ENCODE results near the gene PRR5.

PRR5 gene

DNA sequence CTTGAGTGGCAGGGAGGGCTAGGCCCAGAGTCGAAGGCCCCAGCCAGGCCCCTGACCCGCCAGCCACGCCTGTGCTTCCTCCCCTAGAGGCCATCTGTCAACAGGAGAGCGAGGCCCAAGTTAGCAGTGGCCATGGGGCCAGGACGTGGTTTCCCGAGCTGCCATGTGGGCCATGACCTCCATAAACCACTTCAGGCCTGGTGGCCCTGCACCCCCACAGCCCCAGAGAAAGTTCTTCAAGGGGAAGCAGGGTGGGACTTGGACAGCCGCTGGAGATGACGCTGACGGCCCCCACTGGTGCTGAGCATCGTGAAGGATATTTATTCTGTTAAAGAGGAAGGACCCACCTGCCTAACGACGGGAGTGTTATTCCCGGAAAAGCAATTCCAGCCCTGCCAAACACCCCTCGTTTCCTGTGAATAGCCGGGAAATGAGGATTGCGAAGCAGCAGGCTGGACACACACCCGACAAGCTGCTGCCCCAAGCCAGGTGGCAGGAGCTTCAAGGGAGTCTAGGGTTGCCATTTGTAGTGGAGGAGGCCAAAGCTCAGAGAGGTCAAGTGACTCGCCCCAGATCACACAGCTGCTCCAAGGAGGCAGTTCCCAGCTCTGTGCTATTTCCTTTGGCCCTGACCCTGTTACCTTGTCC is 12.8 kb downstream of the PRR5 start:
- Histone ChIP-seq H3K4me3 (no peak overlapping the region), H4K20me1 (peaks cover 7 to 100% (median 63%) of the 10 kb centered on the region in 11 experiments; a peak in 18 of 22 replicates), H3K36me3 (peaks cover 0 to 69% (median 21%) of the 10 kb centered on the region in 11 experiments; a peak in 16 of 22 replicates), H3K27ac (peak overlapping the region in 7 of 11 experiments; percentile 54 to 79 (median 60); a peak in 9 of 22 replicates), H3K27me3 (no peaks in the 10 kb centered on the region), H3K9ac (peak overlapping the region in 5 of 11 experiments; percentile 66 to 75 (median 70); a peak in 9 of 22 replicates), H3K9me3 (replicated peaks in 1 of 11) (no peaks in the 10 kb centered on the region), H3K4me1 (peaks cover 48 to 100% (median 99%) of the 10 kb centered on the region in 10 experiments), H3K4me2 (peak overlapping the region in 9 of 11 experiments; percentile 81 to 100 (median 89); a peak in 17 of 22 replicates)
- TF ChIP-seq Cebpa-rat (IDR thresholded peaks at IDR 0.05) = no peak

GRCh38 chr22:44718418-44718817 is 16.4 kb downstream of the PRR5 start:
- Histone ChIP-seq H3K36me3 (peaks cover 7 to 98% (median 36%) of the 10 kb centered on the region in 11 experiments; a peak in 19 of 22 replicates), H3K4me3 (no peak overlapping the region), H3K4me2 (peak overlapping the region in 9 of 11 experiments; percentile 37 to 99 (median 72); a peak in 18 of 22 replicates), H4K20me1 (peaks cover 0 to 100% (median 50%) of the 10 kb centered on the region in 11 experiments; a peak in 17 of 22 replicates), H3K4me1 (peaks cover 21 to 98% (median 82%) of the 10 kb centered on the region in 10 experiments), H3K27me3 (no peaks in the 10 kb centered on the region), H3K9me3 (replicated peaks in 1 of 11) (no peaks in the 10 kb centered on the region), H3K27ac (no peak overlapping the region), H3K9ac (no peak overlapping the region)
- TF ChIP-seq Cebpa-rat (IDR thresholded peaks at IDR 0.05) = no peak

DNA sequence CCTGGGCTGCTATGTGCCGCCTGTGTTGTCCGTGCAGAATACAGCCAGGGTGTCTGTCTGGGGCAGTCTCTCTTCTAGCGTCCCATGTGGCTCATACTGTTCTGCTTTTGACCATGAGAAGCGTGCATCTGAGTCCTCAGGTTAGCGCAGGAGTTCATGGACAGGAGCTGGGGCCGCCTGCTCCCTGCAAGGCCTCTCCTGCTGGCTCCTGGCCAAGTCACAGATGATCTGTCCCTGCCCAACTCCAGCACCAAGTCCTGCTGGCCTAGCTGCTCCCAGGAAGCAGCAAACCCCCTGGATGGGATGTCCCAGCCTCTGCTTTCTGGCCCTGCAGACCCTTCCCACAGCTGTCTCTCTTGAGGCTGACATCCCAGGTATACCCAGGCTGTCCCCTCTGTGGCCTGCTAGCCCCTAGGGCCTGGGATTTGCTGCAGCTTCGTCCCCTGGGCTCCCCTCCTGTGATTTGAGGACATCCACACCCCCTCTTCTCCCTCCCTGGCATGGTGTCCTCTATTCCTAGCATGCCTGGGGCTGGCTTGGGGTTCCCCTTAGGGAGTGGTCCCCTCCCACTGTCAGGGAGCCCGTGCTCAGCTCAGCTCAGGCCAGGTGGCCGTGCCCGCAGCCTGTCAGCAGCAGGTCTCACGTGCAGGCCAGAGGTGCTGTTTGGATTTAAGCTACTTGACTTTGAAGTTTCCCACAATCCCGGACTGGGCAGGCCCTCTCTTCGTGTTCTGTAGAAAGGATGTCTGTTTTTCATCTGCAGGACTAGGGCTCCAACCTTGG is 17.8 kb downstream of the PRR5 start:
- Histone ChIP-seq H3K4me2 (peak overlapping the region in 9 of 11 experiments; percentile 55 to 99 (median 72); a peak in 19 of 22 replicates), H3K36me3 (peaks cover 8 to 99% (median 36%) of the 10 kb centered on the region in 11 experiments; a peak in 19 of 22 replicates), H3K4me1 (peaks cover 13 to 87% (median 69%) of the 10 kb centered on the region in 10 experiments; a peak in 19 of 20 replicates), H3K27me3 (no peaks in the 10 kb centered on the region), H3K27ac (peak overlapping the region in 3 of 11 experiments; percentile 25 to 56 (median 52); a peak in 3 of 22 replicates), H4K20me1 (peaks cover 2 to 100% (median 49%) of the 10 kb centered on the region in 11 experiments; a peak in 18 of 22 replicates), H3K9me3 (replicated peaks in 1 of 11) (no peaks in the 10 kb centered on the region), H3K9ac (peak overlapping the region in 4 of 11 experiments; percentile 16 to 30 (median 20); a peak in 5 of 22 replicates), H3K4me3 (no peak overlapping the region)
- no peak for TF ChIP-seq Cebpa-rat (IDR thresholded peaks at IDR 0.05)

GRCh38 chr22:44721213-44721612 is 19.2 kb downstream of the PRR5 start:
- Histone ChIP-seq H3K9me3 (replicated peaks in 1 of 11) (no peaks in the 10 kb centered on the region), H3K4me3 (no peak overlapping the region), H3K4me2 (peak overlapping the region in 9 of 11 experiments; percentile 55 to 99 (median 72); a peak in 18 of 22 replicates), H3K36me3 (peaks cover 19 to 99% (median 37%) of the 10 kb centered on the region in 11 experiments; a peak in 21 of 22 replicates), H4K20me1 (peaks cover 4 to 100% (median 59%) of the 10 kb centered on the region in 11 experiments; a peak in 18 of 22 replicates), H3K27ac (peak overlapping the region in 4 of 11 experiments; percentile 24 to 56 (median 48); a peak in 5 of 22 replicates), H3K9ac (no peak overlapping the region), H3K4me1 (peaks cover 16 to 72% (median 55%) of the 10 kb centered on the region in 10 experiments), H3K27me3 (no peaks in the 10 kb centered on the region)
- TF ChIP-seq Cebpa-rat (IDR thresholded peaks at IDR 0.05) = no peak

DNA sequence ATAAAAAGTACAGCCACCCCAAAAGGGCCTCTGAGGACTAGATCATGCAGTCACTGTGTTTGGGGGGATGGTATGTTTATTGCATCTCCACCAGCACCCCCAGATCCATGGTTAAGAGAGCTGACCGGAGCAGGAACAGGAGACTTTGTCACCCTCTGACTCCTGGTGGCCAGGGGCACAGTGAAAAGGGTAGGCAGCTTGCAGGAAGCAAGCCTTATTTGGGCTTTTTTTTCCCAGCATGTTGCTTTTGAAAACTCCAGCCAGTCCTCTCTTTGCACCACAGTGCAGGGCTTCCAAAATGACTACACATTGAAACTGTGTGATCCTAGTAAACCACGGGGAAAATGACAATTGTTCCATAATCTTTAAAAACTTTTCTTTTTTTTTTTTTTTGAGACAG is 20.6 kb downstream of the PRR5 start:
- no peak overlapping the region for H3K4me3 ChIP-seq
- H3K27ac ChIP-seq = no peak overlapping the region
- no peaks in the 10 kb centered on the region for H3K9me3 ChIP-seq (replicated peaks in 1 of 11)
- peaks cover 26 to 100% (median 47%) of the 10 kb centered on the region in 11 experiments; a peak in 21 of 22 replicates for H3K36me3 ChIP-seq
- H3K9ac ChIP-seq = no peak overlapping the region
- no peaks in the 10 kb centered on the region for H3K27me3 ChIP-seq
- TF ChIP-seq Cebpa-rat (IDR thresholded peaks at IDR 0.05) = no peak
- H3K4me1 ChIP-seq = peaks cover 30 to 67% (median 49%) of the 10 kb centered on the region in 10 experiments
- H4K20me1 ChIP-seq = peaks cover 8 to 100% (median 73%) of the 10 kb centered on the region in 11 experiments; a peak in 18 of 22 replicates
- no peak overlapping the region for H3K4me2 ChIP-seq

DNA sequence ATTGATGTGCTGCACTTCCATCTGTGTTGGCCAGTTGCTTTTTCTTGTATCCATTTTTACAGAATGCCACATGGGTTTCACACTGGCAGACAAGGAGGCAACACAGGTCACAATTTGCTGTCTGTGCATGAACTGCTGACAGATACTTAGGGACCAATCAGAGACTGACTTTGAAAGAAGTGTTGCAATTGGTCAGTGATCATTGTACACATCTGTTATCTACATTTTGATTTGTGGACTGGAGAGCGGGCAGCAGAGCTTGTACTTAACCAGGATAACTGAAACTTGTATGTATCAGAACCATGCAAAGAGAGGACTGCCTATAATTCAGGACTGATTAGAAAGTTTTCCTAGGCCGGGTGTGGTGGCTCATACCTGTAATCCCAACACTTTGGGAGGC is 21.8 kb downstream of the PRR5 start:
- Histone ChIP-seq H3K4me3 (no peak overlapping the region), H3K27ac (no peak overlapping the region), H3K27me3 (no peaks in the 10 kb centered on the region), H3K4me2 (no peak overlapping the region), H3K9me3 (replicated peaks in 1 of 11) (no peaks in the 10 kb centered on the region), H4K20me1 (peaks cover 11 to 100% (median 83%) of the 10 kb centered on the region in 11 experiments; a peak in 18 of 22 replicates), H3K36me3 (peaks cover 26 to 100% (median 52%) of the 10 kb centered on the region in 11 experiments; a peak in 21 of 22 replicates), H3K4me1 (peaks cover 42 to 67% (median 49%) of the 10 kb centered on the region in 10 experiments), H3K9ac (no peak overlapping the region)
- TF ChIP-seq Cebpa-rat (IDR thresholded peaks at IDR 0.05) = no peak

DNA sequence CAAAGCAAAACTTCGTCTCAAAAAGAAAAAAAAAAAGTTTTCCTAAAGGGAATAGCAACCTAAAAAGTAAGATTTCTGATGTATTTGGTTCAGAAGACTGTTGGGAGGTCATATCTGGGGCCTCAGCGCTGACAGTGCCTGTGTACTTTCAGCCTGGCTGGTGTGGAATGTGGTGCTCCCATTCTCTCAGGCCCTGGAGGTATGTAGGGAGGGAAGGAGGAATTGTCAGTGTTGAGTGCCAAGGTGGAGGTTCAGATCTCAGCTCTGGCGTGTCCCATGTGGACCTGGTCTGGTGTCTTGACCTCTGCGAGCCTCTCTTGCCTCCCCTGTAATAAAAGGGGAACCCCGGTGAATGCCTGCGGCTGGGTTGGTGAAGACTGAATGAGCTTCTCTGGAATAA is 22.4 kb downstream of the PRR5 start:
- Histone ChIP-seq H4K20me1 (peaks cover 11 to 100% (median 83%) of the 10 kb centered on the region in 11 experiments; a peak in 18 of 22 replicates), H3K27ac (no peak overlapping the region), H3K9me3 (replicated peaks in 1 of 11) (no peaks in the 10 kb centered on the region), H3K9ac (0 out of 22 replicates have a peak overlapping the region, but pooled peaks of 1 of the 11 experiments have one; percentile 13), H3K4me1 (peaks cover 46 to 67% (median 50%) of the 10 kb centered on the region in 10 experiments), H3K4me2 (no peak overlapping the region), H3K27me3 (no peaks in the 10 kb centered on the region), H3K36me3 (peaks cover 26 to 100% (median 52%) of the 10 kb centered on the region in 11 experiments; a peak in 21 of 22 replicates), H3K4me3 (no peak overlapping the region)
- TF ChIP-seq Cebpa-rat (IDR thresholded peaks at IDR 0.05) = no peak

- no peak overlapping the region for H3K4me3 ChIP-seq
- H3K36me3 ChIP-seq = peaks cover 26 to 99% (median 50%) of the 10 kb centered on the region in 11 experiments; a peak in 21 of 22 replicates
- H3K27ac ChIP-seq = no peak overlapping the region
- no peak overlapping the region for H3K9ac ChIP-seq
- H4K20me1 ChIP-seq = peaks cover 12 to 100% (median 81%) of the 10 kb centered on the region in 11 experiments; a peak in 19 of 22 replicates
- H3K4me1 ChIP-seq = peaks cover 46 to 67% (median 51%) of the 10 kb centered on the region in 10 experiments
- H3K27me3 ChIP-seq = no peaks in the 10 kb centered on the region
- H3K9me3 ChIP-seq (replicated peaks in 1 of 11) = no peaks in the 10 kb centered on the region
- no peak overlapping the region for H3K4me2 ChIP-seq
- no peak for TF ChIP-seq Cebpa-rat (IDR thresholded peaks at IDR 0.05)
Measured at GRCh38 chr22:44724859-44725258, 22.9 kb downstream of the PRR5 start.
